PFSK-1 (cell line): Measurements from ENCODE around the gene RALB.

ENCODE experiments used
- FOXP2 ChIP-seq: optimal IDR thresholded peaks from 2 replicates; pipeline ENCODE3; 2011; ENCODE audit warnings: borderline replicate concordance, control low read depth, inconsistent platforms; ENCODE audit not compliant: insufficient read depth; ENCODE audit errors: extremely low read length, extremely low read depth
- POLR2AphosphoS5 ChIP-seq: IDR thresholded peaks from 2 replicates; pipeline ENCODE4 v1.6.1; 2012; ENCODE audit warnings: low read depth, mild to moderate bottlenecking, control low read depth, low read length, moderate library complexity
- REST ChIP-seq, 2 experiments: IDR thresholded peaks; 2 replicates each; pipeline versions ENCODE4 v1.6.1 to v1.8.0; 2011 to 2012; ENCODE audit warnings: low read depth in 2 of 2, low read length in 2 of 2, control low read depth in 1 of 2, inconsistent platforms in 1 of 2, mild to moderate bottlenecking in 1 of 2, moderate library complexity in 1 of 2; ENCODE audit not compliant: insufficient read depth in 1 of 2
- SIN3A ChIP-seq: IDR thresholded peaks from 2 replicates; pipeline ENCODE4 v1.6.1; 2012; ENCODE audit warnings: mild to moderate bottlenecking, low read length, moderate library complexity, borderline replicate concordance; ENCODE audit not compliant: insufficient read depth
- TAF1 ChIP-seq: IDR thresholded peaks from 2 replicates; pipeline ENCODE4 v1.6.1; 2012; ENCODE audit warnings: low read length, control low read depth, borderline replicate concordance; ENCODE audit not compliant: insufficient read depth

- TF ChIP-seq TAF1 = no peak
- no peak for TF ChIP-seq REST (IDR thresholded peaks at IDR 0.05; ENCODE audit: insufficient read depth in 1 of 2, low read depth in 2 of 2, low read length in 2 of 2)
- no peak for TF ChIP-seq SIN3A
- no peak for TF ChIP-seq POLR2AphosphoS5
- no peak for TF ChIP-seq FOXP2
Observed at GRCh38 chr2:120221616-120222015, 31.0 kb upstream of the RALB start.
